Transverse colon (tissue), 4 donors: ENCODE results near the gene ZNF345. TPM values are rescaled to one million over a fixed set of nuclear protein-coding genes. Genes with fewer than 3 reads are reported as not detected.

ENCODE experiments used
- DNase-seq: peaks from one replicate; pipeline ENCODE4 v3.0.0-alpha.2; 2019
- H3K27ac ChIP-seq, 4 donors: fragments of 200-600 bp; sonication (generic); 2 replicates each; pipeline ENCODE4 v1.5.1; 2016 to 2018; ENCODE audit warnings: inconsistent platforms in 4 of 4
- H3K27me3 ChIP-seq: fragments of 200-600 bp; sonication (generic); 2 replicates; pipeline ENCODE4 v1.5.1; 2017; ENCODE audit warnings: inconsistent platforms
- H3K36me3 ChIP-seq, 4 donors: fragments of 200-600 bp; sonication (generic); 2 replicates each; pipeline ENCODE4 v1.5.1; 2017 to 2019; ENCODE audit warnings: inconsistent platforms in 4 of 4
- H3K4me1 ChIP-seq, 4 donors: fragments of 200-600 bp; sonication (generic); 2 replicates each; pipeline ENCODE4 v1.5.1; 2017 to 2020; ENCODE audit warnings: inconsistent platforms in 4 of 4
- H3K4me3 ChIP-seq, 4 donors: fragments of 200-600 bp; sonication (generic); 1 replicate in 1 of 4; 2 replicates in 3 of 4; pipeline versions ENCODE4 v1.5.1 to v1.6.1; 2017 to 2019; ENCODE audit warnings: inconsistent platforms in 4 of 4
- H3K9me3 ChIP-seq, 2 donors: fragments of 200-600 bp; sonication (generic); 2 replicates each; pipeline ENCODE4 v1.5.1; 2017 to 2019; ENCODE audit warnings: inconsistent platforms in 2 of 2
- CTCF ChIP-seq, 5 experiments: fragments of 200-600 bp in 3 of 5; fragments of 450-650 bp in 2 of 5; sonication (generic) in 3 of 5; IDR thresholded peaks; 1 replicate in 2 of 5; 2 replicates in 3 of 5; pipeline ENCODE4 v1.5.1; 2016 to 2017; ENCODE audit warnings: antibody characterized with exemption in 5 of 5, inconsistent platforms in 3 of 5, mild to moderate bottlenecking in 2 of 5, moderate library complexity in 1 of 5
- EP300 ChIP-seq: sonication (generic); formaldehyde crosslinking; IDR thresholded peaks from one replicate; pipeline ENCODE4 v1.6.1; 2017; ENCODE audit warnings: antibody characterized with exemption, low read depth
- POLR2A ChIP-seq: fragments of 450-650 bp; IDR thresholded peaks from one replicate; pipeline ENCODE4 v1.6.1; 2016; ENCODE audit warnings: antibody characterized with exemption, mild to moderate bottlenecking, moderate library complexity
- POLR2AphosphoS5 ChIP-seq, 3 donors: sonication (generic); formaldehyde crosslinking; IDR thresholded peaks; one replicate each; pipeline ENCODE4 v1.6.1; 2016; ENCODE audit warnings: antibody characterized with exemption in 3 of 3
- WGBS, 2 donors: methylation state at CpG; one replicate each; pipeline ENCODE4 v1.1.5; 2018; ENCODE audit warnings: low coverage in 1 of 2; 5-methylcytosine and 5-hydroxymethylcytosine counted together
- in situ Hi-C, 4 donors: fragments of 200-750 bp; cut with MboI; loops; one replicate each; pipeline versions ENCODE4 v1.15.0 to v1.15.1; 2017; ENCODE audit warnings: low sequenced_read_pairs in 3 of 4, low pct_ligation_motif_present in 1 of 4, low pct_unique_long_range_greater_than_20kb in 1 of 4
- intact Hi-C: fragments of 100-400 bp; cut with DNase I; formaldehyde crosslinking; loops from one replicate; pipeline ENCODE4 v1.15.1; 2023; ENCODE audit warnings: low total_unique reads
- total RNA-seq, 4 donors: library from RNA; depleted of rRNA; stranded (reverse); fragments of >200 nt; gene quantifications; one replicate each; pipeline ENCODE4 v1.1.0, GENCODE V29; 2016

ZNF345 gene
- total RNA-seq, 4 donors from 2014 or later = 3.4 to 5.9 (median 4.7) TPM

GRCh38 chr19:36821758-36822157 lies 28.9 kb upstream of the ZNF345 start:
- intact Hi-C loops (loop anchor here (5.0 kb wide), 1 partner anchor 626 kb away; no protein-coding TSS in a partner anchor), in situ Hi-C loops (no loop called here)
- peaks cover 0 to 98% (median 44%) of the 10 kb centered on the region in 4 donors for H3K36me3 ChIP-seq
- no peak for TF ChIP-seq CTCF (IDR thresholded peaks at IDR 0.05)
- TF ChIP-seq POLR2AphosphoS5 (IDR thresholded peaks at IDR 0.05) = no peak
- no peak for TF ChIP-seq EP300
- no peak for TF ChIP-seq POLR2A
- H3K4me1 ChIP-seq = no peaks in the 10 kb centered on the region
- 94 to 97% methylated on average over 5 of the region's 5 CpGs for WGBS, 2 donors
- no peak for DNase-seq
- peaks cover 87 to 99% of the 10 kb centered on the region in 2 donors for H3K9me3 ChIP-seq
- H3K4me3 ChIP-seq = no peak overlapping the region
- H3K27ac ChIP-seq = no peak overlapping the region
- H3K27me3 ChIP-seq = no peaks in the 10 kb centered on the region

GRCh38 chr19:36833430-36833829 lies 17.2 kb upstream of the ZNF345 start:
- H3K4me1 ChIP-seq = peaks cover 0 to 9% (median 7%) of the 10 kb centered on the region in 4 donors
- H3K4me3 ChIP-seq = no peak overlapping the region
- DNase-seq = no peak
- in situ Hi-C loops (no loop called here), intact Hi-C loops (no loop called here)
- no peak for TF ChIP-seq POLR2AphosphoS5 (IDR thresholded peaks at IDR 0.05)
- no peak for TF ChIP-seq CTCF (IDR thresholded peaks at IDR 0.05)
- TF ChIP-seq EP300 = no peak
- TF ChIP-seq POLR2A = no peak
- H3K27ac ChIP-seq = no peak overlapping the region
- peaks cover 78 to 83% of the 10 kb centered on the region in 2 donors for H3K9me3 ChIP-seq
- peaks cover 0 to 64% (median 18%) of the 10 kb centered on the region in 4 donors for H3K36me3 ChIP-seq
- no peaks in the 10 kb centered on the region for H3K27me3 ChIP-seq
- WGBS, 2 donors = 98 to 100% methylated on average over 1 to 2 of the region's 2 CpGs

GRCh38 chr19:36837176-36837905 lies 13.3 kb upstream of the ZNF345 start:
- WGBS, 2 donors = 20 to 21% methylated on average over 8 of the region's 8 CpGs
- Histone ChIP-seq H3K36me3 (peaks cover 0 to 28% (median 7%) of the 10 kb centered on the region in 4 donors), H3K4me3 (peak overlapping the region; percentile 69 to 84 (median 74)), H3K9me3 (peaks cover 38 to 44% of the 10 kb centered on the region in 2 donors), H3K27me3 (no peaks in the 10 kb centered on the region), H3K27ac (peak overlapping the region; percentile 89 to 92 (median 90)), H3K4me1 (peaks cover 0 to 9% (median 9%) of the 10 kb centered on the region in 4 donors)
- intact Hi-C loops (no loop called here), in situ Hi-C loops (no loop called here)
- no peak for DNase-seq
- no peak for TF ChIP-seq POLR2A

GRCh38 chr19:36837906-36838783 lies 12.5 kb upstream of the ZNF345 start, which contains the start of gene ZNF790:
ZNF790 (minus strand) TSS chr19:36838387; CDS start chr19:36825619, 12,768 bp downstream.
- Histone ChIP-seq H3K9me3 (peaks cover 30 to 36% of the 10 kb centered on the region in 2 donors), H3K27me3 (no peaks in the 10 kb centered on the region), H3K27ac (peak within 1 kb of the TSS; percentile 89 to 92 (median 90)), H3K4me1 (peaks cover 0 to 9% (median 9%) of the 10 kb centered on the region in 4 donors), H3K36me3 (peaks cover 0 to 24% (median 4%) of the 10 kb centered on the region in 4 donors), H3K4me3 (peak within 1 kb of the TSS; percentile 69 to 84 (median 74))
- 0 to 2% methylated on average over 6 to 41 of the region's 56 CpGs for WGBS, 2 donors
- intact Hi-C loops = no loop called here
- DNase-seq = peak; percentile 88
- TF ChIP-seq CTCF (IDR thresholded peaks at IDR 0.05) (no peak), POLR2A (peak; percentile 51), POLR2AphosphoS5 (IDR thresholded peaks at IDR 0.05) (peak in 2 of 3 donors; percentile 17 to 48), EP300 (no peak)
- in situ Hi-C loops = no loop called here
